Breast epithelium (tissue), 4 donors: ENCODE results near the gene MCOLN1. TPM values are rescaled to one million over a fixed set of nuclear protein-coding genes. Genes with fewer than 3 reads are reported as not detected.

Source experiments
- DNase-seq, 2 donors: peaks; one replicate each; pipeline ENCODE4 v3.0.0-alpha.2; 2019; ENCODE audit warnings: low spot score in 2 of 2
- H3K27ac ChIP-seq, 2 donors: fragments of 200-600 bp; sonication (generic) in 1 of 2; one replicate each; pipeline ENCODE4 v1.5.1; 2016 to 2019; ENCODE audit warnings: mild to moderate bottlenecking in 1 of 2
- H3K27me3 ChIP-seq, 2 donors: fragments of 200-600 bp; sonication (generic) in 1 of 2; one replicate each; pipeline versions ENCODE4 v1.5.1 to v1.6.0; 2017 to 2019; ENCODE audit warnings: control low read depth in 1 of 2, mild to moderate bottlenecking in 1 of 2
- H3K36me3 ChIP-seq: fragments of 200-600 bp; one replicate; pipeline ENCODE4 v1.5.1; 2019
- H3K4me1 ChIP-seq, 2 donors: fragments of 200-600 bp; sonication (generic); one replicate each; pipeline ENCODE4 v1.5.1; 2016 to 2019; ENCODE audit warnings: control low read depth in 1 of 2
- H3K4me3 ChIP-seq, 3 donors: fragments of 200-600 bp; sonication (generic); 1 replicate in 2 of 3; 2 replicates in 1 of 3; pipeline ENCODE4 v1.5.1; 2016 to 2019; ENCODE audit warnings: mild to moderate bottlenecking in 3 of 3, moderate library complexity in 2 of 3
- H3K9me3 ChIP-seq, 2 donors: fragments of 200-600 bp; sonication (generic) in 1 of 2; one replicate each; pipeline ENCODE4 v1.5.1; 2016 to 2019; ENCODE audit warnings: control low read depth in 1 of 2
- POLR2A ChIP-seq: fragments of 450-650 bp; IDR thresholded peaks from one replicate; pipeline ENCODE4 v1.6.1; 2016; ENCODE audit warnings: antibody characterized with exemption, mild to moderate bottlenecking, moderate library complexity
- POLR2AphosphoS5 ChIP-seq, 3 donors: sonication (generic); formaldehyde crosslinking; IDR thresholded peaks; one replicate each; pipeline ENCODE4 v1.6.1; 2017; ENCODE audit warnings: antibody characterized with exemption in 3 of 3
- intact Hi-C: fragments of 100-400 bp; cut with DNase I; formaldehyde crosslinking; loops from one replicate; pipeline ENCODE4 v1.15.1; 2023; ENCODE audit warnings: low total_unique reads
- total RNA-seq, 3 donors: library from RNA; depleted of rRNA; stranded (reverse); fragments of >200 nt; gene quantifications; one replicate each; pipeline ENCODE4 v1.1.0, GENCODE V29; 2016
- TF ChIP-seq, protein P1 (sequence below), 3 donors: fragments of 450-650 bp; IDR thresholded peaks; one replicate each; pipeline ENCODE4 v1.5.1; 2016 to 2017; ENCODE audit warnings: antibody characterized with exemption in 3 of 3, mild to moderate bottlenecking in 3 of 3, moderate library complexity in 3 of 3

Gene MCOLN1
- total RNA-seq, 3 donors from 2014 or later, result 11.5 to 35.2 (median 16.4) TPM

- TF ChIP-seq POLR2AphosphoS5 (IDR thresholded peaks at IDR 0.05), result no peak
- TF ChIP-seq, protein P1, sequence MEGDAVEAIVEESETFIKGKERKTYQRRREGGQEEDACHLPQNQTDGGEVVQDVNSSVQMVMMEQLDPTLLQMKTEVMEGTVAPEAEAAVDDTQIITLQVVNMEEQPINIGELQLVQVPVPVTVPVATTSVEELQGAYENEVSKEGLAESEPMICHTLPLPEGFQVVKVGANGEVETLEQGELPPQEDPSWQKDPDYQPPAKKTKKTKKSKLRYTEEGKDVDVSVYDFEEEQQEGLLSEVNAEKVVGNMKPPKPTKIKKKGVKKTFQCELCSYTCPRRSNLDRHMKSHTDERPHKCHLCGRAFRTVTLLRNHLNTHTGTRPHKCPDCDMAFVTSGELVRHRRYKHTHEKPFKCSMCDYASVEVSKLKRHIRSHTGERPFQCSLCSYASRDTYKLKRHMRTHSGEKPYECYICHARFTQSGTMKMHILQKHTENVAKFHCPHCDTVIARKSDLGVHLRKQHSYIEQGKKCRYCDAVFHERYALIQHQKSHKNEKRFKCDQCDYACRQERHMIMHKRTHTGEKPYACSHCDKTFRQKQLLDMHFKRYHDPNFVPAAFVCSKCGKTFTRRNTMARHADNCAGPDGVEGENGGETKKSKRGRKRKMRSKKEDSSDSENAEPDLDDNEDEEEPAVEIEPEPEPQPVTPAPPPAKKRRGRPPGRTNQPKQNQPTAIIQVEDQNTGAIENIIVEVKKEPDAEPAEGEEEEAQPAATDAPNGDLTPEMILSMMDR (IDR thresholded peaks at IDR 0.05), result no peak
- TF ChIP-seq POLR2A, result no peak
- H3K27me3 ChIP-seq, result no peaks in the 10 kb centered on the region
- H3K4me1 ChIP-seq, result no peaks in the 10 kb centered on the region
- intact Hi-C loops, result no loop called here
- H3K36me3 ChIP-seq, result peaks cover 12% of the 10 kb centered on the region
- H3K4me3 ChIP-seq, result no peak overlapping the region
- DNase-seq, result no peak
- no peak overlapping the region for H3K27ac ChIP-seq
- no peaks in the 10 kb centered on the region for H3K9me3 ChIP-seq
Measured at GRCh38 chr19:7541475-7541824, 19.0 kb downstream of the MCOLN1 start.

DNA sequence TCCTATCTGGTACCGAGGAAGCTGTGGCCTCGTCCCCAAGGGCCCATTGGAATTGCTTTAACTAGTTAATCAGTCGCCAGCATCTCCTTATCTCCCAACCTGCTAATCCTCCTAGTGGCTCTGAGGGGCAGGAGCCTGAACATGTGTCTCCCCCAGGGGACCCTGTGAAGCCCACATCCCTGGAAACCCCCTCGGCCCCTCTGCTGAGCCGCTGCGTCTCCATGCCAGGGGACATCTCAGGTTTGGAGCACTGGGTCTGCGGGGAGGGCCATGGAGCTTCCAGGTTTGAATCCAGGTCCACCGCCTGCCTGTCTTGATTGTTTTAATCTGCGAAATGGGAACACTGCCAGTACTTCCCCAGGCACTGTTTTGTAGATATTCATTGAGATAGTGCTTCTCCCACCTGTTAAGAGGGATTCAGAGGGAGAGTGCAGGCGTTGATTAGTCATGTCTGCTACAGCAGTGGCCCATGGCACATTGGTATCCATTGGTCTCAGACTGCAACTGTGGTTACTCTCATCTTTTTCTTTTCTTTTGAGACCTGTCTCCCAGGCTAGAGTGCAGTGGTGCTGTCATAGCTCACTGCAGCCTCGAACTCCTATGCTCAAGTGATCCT lies 19.5 kb downstream of the MCOLN1 start:
- no peak for DNase-seq
- intact Hi-C loops, result no loop called here
- no peaks in the 10 kb centered on the region for H3K27me3 ChIP-seq
- H3K9me3 ChIP-seq, result no peaks in the 10 kb centered on the region
- TF ChIP-seq, protein P1 (IDR thresholded peaks at IDR 0.05), result no peak
- no peak for TF ChIP-seq POLR2A
- no peak for TF ChIP-seq POLR2AphosphoS5 (IDR thresholded peaks at IDR 0.05)
- peaks cover 12% of the 10 kb centered on the region for H3K36me3 ChIP-seq
- H3K4me1 ChIP-seq, result no peaks in the 10 kb centered on the region
- no peak overlapping the region for H3K4me3 ChIP-seq
- no peak overlapping the region for H3K27ac ChIP-seq

GRCh38 chr19:7542556-7543348 lies 20.3 kb downstream of the MCOLN1 start:
- H3K9me3 ChIP-seq, result no peaks in the 10 kb centered on the region
- H3K4me3 ChIP-seq, result no peak overlapping the region
- intact Hi-C loops, result no loop called here
- TF ChIP-seq, protein P1 (IDR thresholded peaks at IDR 0.05), result no peak
- no peak for TF ChIP-seq POLR2A
- no peak for TF ChIP-seq POLR2AphosphoS5 (IDR thresholded peaks at IDR 0.05)
- H3K27me3 ChIP-seq, result no peaks in the 10 kb centered on the region
- no peak for DNase-seq
- peaks cover 12% of the 10 kb centered on the region for H3K36me3 ChIP-seq
- H3K27ac ChIP-seq, result no peak overlapping the region
- no peaks in the 10 kb centered on the region for H3K4me1 ChIP-seq

DNA sequence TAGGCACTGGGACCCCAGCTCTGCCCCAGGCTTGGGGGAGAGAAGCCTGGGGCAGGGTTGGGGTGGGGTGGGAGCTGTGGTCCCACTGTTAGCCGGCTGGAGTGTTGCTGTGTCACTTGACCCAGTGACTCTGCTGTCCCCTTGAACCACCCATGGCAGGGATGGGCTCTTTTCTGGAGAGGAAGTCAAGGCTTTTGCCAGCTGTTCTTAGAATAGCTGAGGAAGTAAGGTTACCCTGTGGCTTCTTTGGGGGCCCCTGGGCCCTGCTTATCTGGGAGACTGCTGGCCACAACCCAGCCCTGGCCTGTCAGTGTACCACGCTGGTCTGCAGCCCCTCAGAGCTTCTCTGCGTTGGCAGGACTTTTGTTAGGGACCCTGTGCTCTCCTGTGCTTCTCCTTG lies 22.2 kb downstream of the MCOLN1 start:
- no peaks in the 10 kb centered on the region for H3K9me3 ChIP-seq
- H3K36me3 ChIP-seq, result peaks cover 12% of the 10 kb centered on the region
- H3K27me3 ChIP-seq, result no peaks in the 10 kb centered on the region
- H3K4me3 ChIP-seq, result no peak overlapping the region
- intact Hi-C loops, result no loop called here
- TF ChIP-seq POLR2AphosphoS5 (IDR thresholded peaks at IDR 0.05), result no peak
- TF ChIP-seq, protein P1 (IDR thresholded peaks at IDR 0.05), result no peak
- no peak for TF ChIP-seq POLR2A
- DNase-seq, result no peak
- H3K4me1 ChIP-seq, result no peaks in the 10 kb centered on the region
- no peak overlapping the region for H3K27ac ChIP-seq

GRCh38 chr19:7545300-7545699 lies 22.9 kb downstream of the MCOLN1 start:
- TF ChIP-seq POLR2AphosphoS5 (IDR thresholded peaks at IDR 0.05) (no peak), POLR2A (no peak)
- TF ChIP-seq, protein P1 (IDR thresholded peaks at IDR 0.05), result no peak
- no peaks in the 10 kb centered on the region for H3K9me3 ChIP-seq
- intact Hi-C loops, result no loop called here
- no peak for DNase-seq
- no peak overlapping the region for H3K4me3 ChIP-seq
- H3K27ac ChIP-seq, result no peak overlapping the region
- peaks cover 12% of the 10 kb centered on the region for H3K36me3 ChIP-seq
- H3K27me3 ChIP-seq, result no peaks in the 10 kb centered on the region
- H3K4me1 ChIP-seq, result no peaks in the 10 kb centered on the region
